GM18505 (cell line): ENCODE results near the gene SOD2.

Source experiments
- ATAC-seq: cut with Tn5 transposase; IDR thresholded peaks from one replicate; pipeline ENCODE4 v1.9.1; 2021; ENCODE audit not compliant: unreplicated experiment
- POLR2A ChIP-seq: IDR thresholded peaks from 4 replicates; pipeline ENCODE4 v1.6.1; 2011; ENCODE audit warnings: borderline replicate concordance; ENCODE audit not compliant: insufficient read depth, insufficient read length; ENCODE audit errors: extremely low read depth

The SOD2 gene

GRCh38 chr6:159655409-159655988, 37.5 kb downstream of the SOD2 start:
- ATAC-seq = no peak
- no peak for TF ChIP-seq POLR2A

DNA sequence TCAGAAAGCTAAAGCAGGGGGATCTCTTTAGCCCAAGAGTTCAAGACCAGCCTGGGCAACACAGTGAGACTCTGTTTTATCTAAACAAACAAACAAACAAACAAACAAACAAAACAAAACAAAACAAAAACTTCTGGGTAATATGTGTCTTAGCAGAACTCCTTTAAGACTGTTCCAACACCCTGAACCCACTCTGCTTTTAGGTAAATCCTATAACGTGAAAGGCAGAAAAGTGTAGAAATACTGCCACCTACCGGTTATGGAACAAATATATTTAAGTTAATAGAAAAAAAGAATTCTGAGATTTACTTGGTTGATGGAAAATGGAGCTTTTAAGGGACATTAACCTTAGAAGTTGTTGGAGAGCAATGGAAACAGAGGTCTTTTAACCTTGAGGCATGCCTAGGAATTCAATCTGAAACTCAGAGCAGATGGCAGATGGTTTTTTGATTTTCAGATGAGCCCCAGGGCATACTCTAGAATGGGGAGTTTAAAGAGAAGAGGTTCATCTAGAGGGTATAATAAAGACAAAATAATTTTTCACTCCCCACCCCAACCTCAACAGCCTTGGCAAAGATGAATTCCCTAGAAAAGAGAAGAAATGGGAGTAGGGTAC, 38.5 kb downstream of the SOD2 start:
- no peak for ATAC-seq
- no peak for TF ChIP-seq POLR2A

DNA sequence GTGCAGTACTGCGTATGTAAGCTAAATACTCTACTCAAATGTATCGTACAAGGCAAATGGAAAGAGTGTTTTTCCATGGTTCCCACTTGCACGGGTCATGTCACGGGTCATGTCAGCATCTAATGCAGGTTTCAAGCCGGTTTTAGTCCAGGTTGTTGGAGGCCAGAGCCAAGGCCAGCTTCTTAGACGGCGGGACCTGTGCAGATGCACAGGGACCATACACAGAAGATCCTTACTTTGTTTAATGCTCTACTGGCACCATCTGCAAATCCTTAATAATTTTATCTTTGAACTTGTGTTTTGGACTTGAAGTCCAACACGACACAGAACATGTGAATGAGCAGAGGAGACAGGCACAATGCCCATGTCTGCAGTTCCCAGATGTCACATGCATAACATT, 42.7 kb downstream of the SOD2 start:
- no peak for TF ChIP-seq POLR2A
- no peak for ATAC-seq

DNA sequence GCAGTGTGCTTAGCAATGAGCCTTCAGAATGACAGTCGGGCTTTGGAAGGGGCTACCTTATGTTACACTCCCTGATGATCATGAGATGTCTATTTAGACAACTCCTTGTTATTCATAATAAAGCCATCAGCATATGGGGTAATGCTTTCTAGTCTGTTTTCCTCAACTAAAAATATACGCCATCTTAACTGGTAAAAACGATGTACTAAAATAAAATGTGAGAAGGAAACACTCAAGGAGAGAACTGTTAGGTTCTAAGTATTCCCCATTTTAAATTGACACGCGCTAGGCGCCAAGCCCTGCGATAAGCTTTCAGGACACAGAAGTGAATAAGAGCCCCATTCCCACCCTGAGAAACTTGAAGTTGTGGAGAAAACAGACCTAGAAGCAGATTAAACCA, 43.6 kb downstream of the SOD2 start:
- no peak for TF ChIP-seq POLR2A
- ATAC-seq = no peak

DNA sequence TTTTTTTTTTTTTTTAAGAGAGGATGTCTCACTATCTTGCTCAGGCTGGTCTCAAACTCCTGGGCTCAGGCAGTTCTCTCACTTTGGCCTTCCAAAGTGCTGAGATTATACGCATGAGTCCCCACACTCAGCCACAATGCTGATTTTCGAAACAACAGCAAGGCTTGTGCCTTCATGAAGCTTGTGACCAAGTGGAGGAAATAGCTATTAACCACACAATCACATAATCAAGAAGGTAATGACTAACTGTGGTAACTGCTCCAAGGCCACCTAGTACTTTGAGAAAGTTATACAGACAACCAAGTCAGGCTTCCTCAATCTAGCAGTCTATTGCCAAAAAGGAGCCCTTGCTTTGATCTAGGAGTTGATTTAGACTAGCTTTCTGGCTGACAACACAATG, 46.3 kb downstream of the SOD2 start:
- no peak for TF ChIP-seq POLR2A

GRCh38 chr6:159646116-159646515, 46.9 kb downstream of the SOD2 start:
- no peak for ATAC-seq
- TF ChIP-seq POLR2A = no peak

More for the DNA sequence above, 46.3 kb downstream of the SOD2 start:
- peak; percentile 90 for ATAC-seq

DNA sequence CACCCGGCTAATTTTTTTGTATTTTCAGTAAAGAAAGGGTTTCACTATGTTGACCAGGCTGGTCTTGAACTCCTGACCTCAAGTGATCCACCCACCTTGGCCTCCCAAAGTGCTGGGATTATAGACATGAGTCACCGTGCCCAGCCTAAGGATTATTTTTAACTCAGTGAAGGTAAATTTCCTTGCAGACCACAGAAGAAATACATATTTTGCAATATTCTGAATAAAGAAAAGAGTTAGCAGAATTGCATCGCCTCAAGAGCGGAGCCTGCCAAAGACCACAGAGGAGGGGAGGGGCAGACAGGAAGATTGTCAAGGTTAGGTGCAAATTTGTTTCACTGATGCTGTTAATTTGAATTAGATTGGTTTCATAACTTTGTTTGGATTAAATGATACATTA, 47.4 kb downstream of the SOD2 start:
- ATAC-seq = no peak

More for the DNA sequence above, 47.4 kb downstream of the SOD2 start:
- no peak for TF ChIP-seq POLR2A
